Tibial nerve (tissue), 4 donors: ENCODE results near the gene SLC17A9. TPM values are rescaled to one million over a fixed set of nuclear protein-coding genes. Genes with fewer than 3 reads are reported as not detected.

Experiments used
- DNase-seq, 2 donors: peaks; one replicate each; pipeline ENCODE4 v3.0.0-alpha.2; 2019; ENCODE audit warnings: low spot score in 2 of 2
- H3K27ac ChIP-seq, 4 donors: fragments of 200-600 bp; sonication (generic) in 3 of 4; one replicate each; pipeline ENCODE4 v1.5.1; 2017 to 2019; ENCODE audit warnings: mild to moderate bottlenecking in 1 of 4
- H3K27me3 ChIP-seq, 2 donors: fragments of 200-600 bp; sonication (generic) in 1 of 2; one replicate each; pipeline versions ENCODE4 v1.5.1 to v1.6.0; 2017 to 2019
- H3K36me3 ChIP-seq, 3 donors: fragments of 200-600 bp; sonication (generic); one replicate each; pipeline ENCODE4 v1.5.1; 2018 to 2019
- H3K4me1 ChIP-seq, 4 donors: fragments of 200-600 bp; sonication (generic) in 3 of 4; one replicate each; pipeline ENCODE4 v1.5.1; 2017 to 2019
- H3K4me3 ChIP-seq, 4 donors: fragments of 200-600 bp; sonication (generic) in 3 of 4; one replicate each; pipeline ENCODE4 v1.5.1; 2017 to 2019; ENCODE audit warnings: mild to moderate bottlenecking in 1 of 4, moderate library complexity in 1 of 4
- H3K9me3 ChIP-seq, 4 donors: fragments of 200-600 bp; sonication (generic) in 3 of 4; one replicate each; pipeline ENCODE4 v1.5.1; 2017 to 2019
- CTCF ChIP-seq, 5 experiments: fragments of 200-600 bp in 3 of 5; fragments of 450-650 bp in 2 of 5; sonication (generic) in 3 of 5; IDR thresholded peaks; one replicate each; pipeline ENCODE4 v1.5.1; 2016 to 2019; ENCODE audit warnings: antibody characterized with exemption in 5 of 5, mild to moderate bottlenecking in 3 of 5, moderate library complexity in 2 of 5
- EP300 ChIP-seq, 2 donors: sonication (generic); formaldehyde crosslinking; IDR thresholded peaks; one replicate each; pipeline ENCODE4 v1.6.1; 2017; ENCODE audit warnings: antibody characterized with exemption in 2 of 2, mild to moderate bottlenecking in 1 of 2
- POLR2A ChIP-seq, 2 donors: fragments of 450-650 bp; IDR thresholded peaks; one replicate each; pipeline ENCODE4 v1.6.1; 2017; ENCODE audit warnings: antibody characterized with exemption in 2 of 2, mild to moderate bottlenecking in 2 of 2, moderate library complexity in 2 of 2
- WGBS, 2 donors: methylation state at CpG; one replicate each; pipeline ENCODE4 v1.1.5; 2018; 5-methylcytosine and 5-hydroxymethylcytosine counted together
- total RNA-seq, 4 donors: library from RNA; depleted of rRNA; stranded (reverse); fragments of >200 nt; gene quantifications; one replicate each; pipeline ENCODE4 v1.1.0, GENCODE V29; 2016

Gene SLC17A9
- total RNA-seq, 4 donors from 2014 or later, result 3.9 to 13.5 (median 4.5) TPM

GRCh38 chr20:62977613-62978560 is 25.4 kb downstream of the SLC17A9 start:
- Histone ChIP-seq H3K4me1 (peaks cover 0 to 19% (median 5%) of the 10 kb centered on the region in 4 donors), H3K9me3 (no peaks in the 10 kb centered on the region), H3K36me3 (no peaks in the 10 kb centered on the region), H3K27me3 (peaks cover 2 to 100% of the 10 kb centered on the region in 2 donors), H3K27ac (no peak overlapping the region), H3K4me3 (peak overlapping the region in 1 of 4 donors; percentile 21)
- 63% methylated on average over 34 to 38 of the region's 38 CpGs for WGBS, 2 donors
- no peak for DNase-seq
- TF ChIP-seq EP300 (IDR thresholded peaks at IDR 0.05), result no peak
- TF ChIP-seq POLR2A (IDR thresholded peaks at IDR 0.05), result no peak
- no peak for TF ChIP-seq CTCF (IDR thresholded peaks at IDR 0.05)

GRCh38 chr20:62978561-62978943 is 26.0 kb downstream of the SLC17A9 start:
- no peak overlapping the region for H3K27ac ChIP-seq
- H3K9me3 ChIP-seq, result no peaks in the 10 kb centered on the region
- no peaks in the 10 kb centered on the region for H3K36me3 ChIP-seq
- peaks cover 2 to 100% of the 10 kb centered on the region in 2 donors for H3K27me3 ChIP-seq
- H3K4me1 ChIP-seq, result peaks cover 0 to 13% (median 3%) of the 10 kb centered on the region in 4 donors
- WGBS, 2 donors, result 33 to 44% methylated on average over 8 to 12 of the region's 13 CpGs
- no peak for DNase-seq
- TF ChIP-seq POLR2A (IDR thresholded peaks at IDR 0.05) (no peak), EP300 (IDR thresholded peaks at IDR 0.05) (no peak), CTCF (IDR thresholded peaks at IDR 0.05) (no peak)
- H3K4me3 ChIP-seq, result no peak overlapping the region

- Histone ChIP-seq H3K9me3 (no peaks in the 10 kb centered on the region), H3K36me3 (no peaks in the 10 kb centered on the region), H3K4me3 (no peak overlapping the region), H3K27me3 (peaks cover 2 to 99% of the 10 kb centered on the region in 2 donors), H3K4me1 (peaks cover 0 to 10% (median 3%) of the 10 kb centered on the region in 4 donors), H3K27ac (no peak overlapping the region)
- WGBS, 2 donors, result 77 to 83% methylated on average over 14 of the region's 14 CpGs
- no peak for DNase-seq
- TF ChIP-seq EP300 (IDR thresholded peaks at IDR 0.05), result no peak
- TF ChIP-seq POLR2A (IDR thresholded peaks at IDR 0.05), result no peak
- TF ChIP-seq CTCF (IDR thresholded peaks at IDR 0.05), result no peak
These were observed 26.8 kb downstream of the SLC17A9 start for GRCh38 chr20:62979310-62979709.

GRCh38 chr20:62979876-62980373 is 27.4 kb downstream of the SLC17A9 start:
- TF ChIP-seq CTCF (IDR thresholded peaks at IDR 0.05) (no peak), EP300 (IDR thresholded peaks at IDR 0.05) (no peak), POLR2A (IDR thresholded peaks at IDR 0.05) (no peak)
- no peak overlapping the region for H3K27ac ChIP-seq
- no peaks in the 10 kb centered on the region for H3K36me3 ChIP-seq
- H3K4me1 ChIP-seq, result peaks cover 0 to 8% (median 3%) of the 10 kb centered on the region in 4 donors
- 5 to 9% methylated on average over 5 to 15 of the region's 19 CpGs for WGBS, 2 donors
- peaks cover 0 to 99% of the 10 kb centered on the region in 2 donors for H3K27me3 ChIP-seq
- H3K4me3 ChIP-seq, result no peak overlapping the region
- no peak for DNase-seq
- no peaks in the 10 kb centered on the region for H3K9me3 ChIP-seq
